WTC11 (cell line): ENCODE data around the gene METTL3. TPM values are rescaled to one million over a fixed set of nuclear protein-coding genes. Genes with fewer than 3 reads are reported as not detected.

ENCODE experiments used
- ATAC-seq: fragments of 200-7000 bp; cut with Tn5 transposase; 2 replicates; pipeline ENCODE4 v1.10.0; 2021; ENCODE audit warnings: mild to moderate bottlenecking, moderate library complexity
- CTCF ChIA-PET: fragments of 300-600 bp; sonication (Branson Sonifier 250); formaldehyde crosslinking; loops from one replicate; lab custom pipeline; 2021; ENCODE audit warnings: antibody characterized with exemption; lab: Charles Lee
- POLR2A ChIA-PET: fragments of 350-600 bp; sonication (Branson Sonifier 250); formaldehyde crosslinking; loops from one replicate; lab custom pipeline; 2021; ENCODE audit warnings: antibody characterized with exemption; lab: Charles Lee
- DNase-seq: peaks from one replicate; pipeline ENCODE4 v3.0.0; 2021; ENCODE audit warnings: low spot score
- H3K27ac Mint-ChIP-seq: 2 replicates; pipeline ENCODE4 v1.8.0; 2021; ENCODE audit warnings: mixed read lengths
- H3K27me3 Mint-ChIP-seq: 2 replicates; pipeline ENCODE4 v1.8.0; 2021; ENCODE audit warnings: low read depth, mild to moderate bottlenecking, moderate library complexity, mixed read lengths
- H3K36me3 Mint-ChIP-seq: 2 replicates; pipeline ENCODE4 v1.8.0; 2021; ENCODE audit warnings: mixed read lengths
- H3K4me1 Mint-ChIP-seq: 2 replicates; pipeline ENCODE4 v1.8.0; 2022; ENCODE audit warnings: mixed read lengths
- H3K4me3 Mint-ChIP-seq: 2 replicates; pipeline ENCODE4 v1.8.0; 2021; ENCODE audit warnings: mild to moderate bottlenecking, moderate library complexity, mixed read lengths
- H3K9me3 Mint-ChIP-seq: 2 replicates; pipeline ENCODE4 v1.8.0; 2021; ENCODE audit warnings: mixed read lengths
- CREM ChIP-seq: sonication (generic); formaldehyde crosslinking; IDR thresholded peaks from 2 replicates; pipeline ENCODE4 v1.8.1; 2022; ENCODE audit warnings: mild to moderate bottlenecking, missing genetic modification reagents, moderate library complexity
- E2F5 ChIP-seq: sonication (generic); formaldehyde crosslinking; IDR thresholded peaks from 2 replicates; pipeline ENCODE4 v1.8.1; 2022; ENCODE audit warnings: mild to moderate bottlenecking, moderate library complexity, missing genetic modification reagents
- ELF4 ChIP-seq: sonication (generic); formaldehyde crosslinking; IDR thresholded peaks from 2 replicates; pipeline ENCODE4 v1.8.1; 2022; ENCODE audit warnings: low read depth, mild to moderate bottlenecking, moderate library complexity, missing genetic modification reagents
- FOXP1 ChIP-seq: sonication (generic); formaldehyde crosslinking; IDR thresholded peaks from 2 replicates; pipeline ENCODE4 v1.8.0; 2022; ENCODE audit warnings: missing genetic modification reagents, mild to moderate bottlenecking, moderate library complexity, borderline replicate concordance
- GTF2I ChIP-seq: fragments of 250-450 bp; sonication (Bioruptor Pico); conservative IDR thresholded peaks from 2 replicates; pipeline ENCODE4 v1.4.0; 2021; ENCODE audit warnings: mild to moderate bottlenecking
- MXD4 ChIP-seq: fragments of 250-450 bp; sonication (Bioruptor Pico); IDR thresholded peaks from 2 replicates; pipeline ENCODE4 v1.8.0; 2021; ENCODE audit warnings: mild to moderate bottlenecking, moderate library complexity, borderline replicate concordance
- MYBL2 ChIP-seq: sonication (generic); formaldehyde crosslinking; IDR thresholded peaks from 2 replicates; pipeline ENCODE4 v1.8.1; 2023; ENCODE audit warnings: mild to moderate bottlenecking, moderate library complexity, missing genetic modification reagents
- NFE2L1 ChIP-seq: sonication (generic); formaldehyde crosslinking; IDR thresholded peaks from 2 replicates; pipeline ENCODE4 v1.8.1; 2023; ENCODE audit warnings: missing genetic modification reagents
- NR2C2 ChIP-seq: sonication (generic); formaldehyde crosslinking; IDR thresholded peaks from 2 replicates; pipeline ENCODE4 v1.8.0; 2022; ENCODE audit warnings: mild to moderate bottlenecking, missing genetic modification reagents
- RORB ChIP-seq: fragments of 250-450 bp; sonication (Bioruptor Pico); IDR thresholded peaks from 2 replicates; pipeline ENCODE4 v1.9.0; 2021; ENCODE audit warnings: mild to moderate bottlenecking
- TEAD1 ChIP-seq: sonication (generic); formaldehyde crosslinking; IDR thresholded peaks from 2 replicates; pipeline ENCODE4 v1.8.0; 2022; ENCODE audit warnings: mild to moderate bottlenecking, missing genetic modification reagents
- TEAD4 ChIP-seq: sonication (generic); formaldehyde crosslinking; IDR thresholded peaks from 2 replicates; pipeline ENCODE4 v1.8.0; 2022; ENCODE audit warnings: mild to moderate bottlenecking, missing genetic modification reagents
- ZBTB21 ChIP-seq: sonication (generic); formaldehyde crosslinking; IDR thresholded peaks from 2 replicates; pipeline ENCODE4 v1.8.1; 2023; ENCODE audit warnings: mild to moderate bottlenecking, missing genetic modification reagents, borderline replicate concordance
- ZNF138 ChIP-seq: sonication (generic); formaldehyde crosslinking; conservative IDR thresholded peaks from 2 replicates; pipeline ENCODE4 v1.8.1; 2022; ENCODE audit warnings: mild to moderate bottlenecking, moderate library complexity, missing genetic modification reagents
- ZNF219 ChIP-seq: sonication (generic); formaldehyde crosslinking; IDR thresholded peaks from 2 replicates; pipeline ENCODE4 v1.8.0; 2023; ENCODE audit warnings: missing genetic modification reagents, mild to moderate bottlenecking, borderline replicate concordance
- ZNF281 ChIP-seq: sonication (generic); formaldehyde crosslinking; IDR thresholded peaks from 2 replicates; pipeline ENCODE4 v1.8.0; 2023; ENCODE audit warnings: mild to moderate bottlenecking, missing genetic modification reagents
- ZNF423 ChIP-seq: fragments of 250-450 bp; sonication (Bioruptor Pico); IDR thresholded peaks from 2 replicates; pipeline ENCODE4 v2.1.2; 2022; ENCODE audit warnings: mild to moderate bottlenecking, moderate library complexity
- ZNF671 ChIP-seq: fragments of 250-450 bp; sonication (Bioruptor Pico); IDR thresholded peaks from 2 replicates; pipeline ENCODE4 v1.8.0; 2021; ENCODE audit warnings: mild to moderate bottlenecking
- total RNA-seq: library from RNA; stranded (reverse); gene quantifications from 3 replicates; pipeline ENCODE4 v1.2.3, GENCODE V29; 2021
- TF ChIP-seq, protein P1 (sequence below): sonication (generic); formaldehyde crosslinking; IDR thresholded peaks from 2 replicates; pipeline ENCODE4 v1.8.0; 2022; ENCODE audit warnings: mild to moderate bottlenecking, missing genetic modification reagents
- TF ChIP-seq, protein P2 (sequence below): fragments of 250-450 bp; sonication (Bioruptor Pico); IDR thresholded peaks from 2 replicates; pipeline ENCODE4 v1.9.0; 2021; ENCODE audit warnings: moderate library complexity, mild to moderate bottlenecking, inconsistent platforms, borderline replicate concordance
- TF ChIP-seq, protein P3 (sequence below): sonication (generic); formaldehyde crosslinking; IDR thresholded peaks from 2 replicates; pipeline ENCODE4 v1.8.1; 2023; ENCODE audit warnings: mild to moderate bottlenecking, missing genetic modification reagents
- TF ChIP-seq, protein P4 (sequence below): fragments of 250-450 bp; sonication (Bioruptor Pico); IDR thresholded peaks from 2 replicates; pipeline ENCODE4 v1.8.0; 2021; ENCODE audit warnings: mild to moderate bottlenecking

Gene METTL3
- total RNA-seq, 1 experiment from 2014 or later = 93.2 TPM

DNA sequence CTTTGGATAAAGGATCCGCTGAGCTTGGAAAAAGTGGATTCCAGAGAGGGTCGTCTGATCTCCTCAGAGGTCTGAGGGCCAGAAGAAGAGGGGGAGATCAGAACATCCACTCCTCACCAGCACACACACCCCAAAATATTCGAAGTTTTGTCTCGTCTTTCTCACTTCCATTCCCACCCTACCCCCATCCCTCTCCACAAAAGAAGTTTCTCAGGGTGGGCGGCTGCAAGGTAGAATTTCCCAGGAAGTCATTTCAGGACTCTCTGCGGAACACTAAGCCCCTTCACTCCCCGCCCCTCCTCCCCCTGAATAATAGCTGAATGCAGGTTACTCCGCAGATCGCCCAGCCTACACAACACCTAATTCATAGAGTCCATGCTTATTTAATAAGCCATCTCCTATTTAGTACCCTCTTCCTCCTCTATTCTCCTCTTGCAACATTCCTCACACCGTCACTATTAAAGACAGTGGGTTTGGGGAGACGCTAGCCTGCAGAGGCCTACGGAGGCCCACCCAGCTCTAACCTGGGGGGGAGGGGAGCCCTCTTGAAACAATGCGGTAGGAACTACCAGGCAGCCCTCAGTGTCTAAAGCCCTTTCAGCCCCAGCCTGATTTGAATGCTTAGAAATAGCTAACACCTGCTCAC lies 15.7 kb upstream of the METTL3 start (continued):
- TF ChIP-seq FOXP1 (CRISPR knock-in tag) (no peak), NFE2L1 (no peak), CREM (CRISPR knock-in tag) (no peak), ZNF671 (CRISPR knock-in tag) (no peak), TEAD4 (CRISPR knock-in tag) (no peak), E2F5 (CRISPR knock-in tag) (no peak), GTF2I (CRISPR knock-in tag) (no peak), ZNF138 (CRISPR knock-in tag) (no peak), ZNF423 (CRISPR knock-in tag) (peak; percentile 18; the same call in 1 of the 2 replicates), RORB (CRISPR knock-in tag) (no peak), MYBL2 (CRISPR knock-in tag) (no peak)
- TF ChIP-seq, protein P1, sequence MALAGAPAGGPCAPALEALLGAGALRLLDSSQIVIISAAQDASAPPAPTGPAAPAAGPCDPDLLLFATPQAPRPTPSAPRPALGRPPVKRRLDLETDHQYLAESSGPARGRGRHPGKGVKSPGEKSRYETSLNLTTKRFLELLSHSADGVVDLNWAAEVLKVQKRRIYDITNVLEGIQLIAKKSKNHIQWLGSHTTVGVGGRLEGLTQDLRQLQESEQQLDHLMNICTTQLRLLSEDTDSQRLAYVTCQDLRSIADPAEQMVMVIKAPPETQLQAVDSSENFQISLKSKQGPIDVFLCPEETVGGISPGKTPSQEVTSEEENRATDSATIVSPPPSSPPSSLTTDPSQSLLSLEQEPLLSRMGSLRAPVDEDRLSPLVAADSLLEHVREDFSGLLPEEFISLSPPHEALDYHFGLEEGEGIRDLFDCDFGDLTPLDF (CRISPR knock-in tag) = no peak
- TF ChIP-seq, protein P2, sequence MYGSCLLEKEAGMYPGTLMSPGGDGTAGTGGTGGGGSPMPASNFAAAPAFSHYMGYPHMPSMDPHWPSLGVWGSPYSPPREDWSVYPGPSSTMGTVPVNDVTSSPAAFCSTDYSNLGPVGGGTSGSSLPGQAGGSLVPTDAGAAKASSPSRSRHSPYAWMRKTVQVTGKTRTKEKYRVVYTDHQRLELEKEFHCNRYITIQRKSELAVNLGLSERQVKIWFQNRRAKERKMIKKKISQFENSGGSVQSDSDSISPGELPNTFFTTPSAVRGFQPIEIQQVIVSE = no peak

DNA sequence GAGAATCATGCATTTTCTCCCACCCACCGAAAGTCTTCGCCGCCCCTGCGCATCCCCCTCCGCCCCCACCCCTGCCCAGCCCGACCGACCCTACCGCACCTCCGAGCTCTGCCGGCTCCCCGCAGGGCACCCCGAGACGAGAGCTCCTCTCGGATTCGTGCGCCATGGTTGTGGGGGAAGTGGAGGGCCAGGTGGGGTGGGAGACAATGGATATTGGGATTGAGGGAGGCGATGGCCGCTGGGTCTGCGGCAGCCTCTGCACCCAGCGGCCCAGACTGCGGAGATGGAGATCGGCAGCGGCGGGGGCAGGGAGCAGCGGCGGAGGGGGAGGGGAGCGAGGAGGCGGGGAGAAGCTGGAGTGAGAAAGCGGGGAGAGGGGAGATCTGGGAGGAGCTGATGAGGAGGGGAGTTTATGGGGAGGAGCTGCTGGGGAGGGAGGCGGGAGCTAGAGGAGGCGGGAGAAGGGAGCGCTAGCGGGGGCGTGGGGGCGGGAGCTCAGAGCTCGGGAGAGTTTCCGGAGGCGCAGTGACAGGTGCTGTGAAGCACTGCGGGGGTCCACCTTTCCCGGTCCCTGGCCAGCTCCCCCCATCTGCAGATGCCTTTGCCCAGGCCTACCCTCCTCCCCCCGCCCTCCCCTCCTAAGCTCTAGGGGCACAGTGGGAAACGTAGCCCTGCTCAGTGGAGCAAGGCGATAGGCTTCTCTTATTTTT lies 15.0 kb upstream of the METTL3 start, which contains the start of gene SALL2:
Gene SALL2 (minus strand): TSS at position 385 of the 710 bp plus-strand sequence. CDS start 219 bp downstream, at position 166.
- peak; percentile 76 for ATAC-seq
- Mint-ChIP-seq H3K27ac (peak within 1 kb of the TSS; percentile 99), H3K27me3 (no peaks in the 10 kb centered on the region), H3K4me1 (peaks cover 82% of the 10 kb centered on the region), H3K9me3 (no peaks in the 10 kb centered on the region), H3K36me3 (peaks cover 48% of the 10 kb centered on the region), H3K4me3 (peak within 1 kb of the TSS; percentile 97)
- POLR2A ChIA-PET = interaction anchor here (0.6 to 4.5 kb wide), 22 partner anchors 9 to 1183 kb away, joined by 3 to 76 read pairs (median 6); partner anchors contain the start of genes CHD8, METTL3, PARP2 and RAB2B
- CTCF ChIA-PET = interaction anchor here (0.7 to 4.5 kb wide), 18 partner anchors 9 to 242 kb away, joined by 3 to 60 read pairs (median 6); partner anchors contain the start of genes CHD8, METTL3 and RAB2B
- DNase-seq = peak; percentile 97
- no peak for TF ChIP-seq ZNF219 (CRISPR knock-in tag)
- no peak for TF ChIP-seq MXD4 (CRISPR knock-in tag)
- no peak for TF ChIP-seq NR2C2 (CRISPR knock-in tag)
- TF ChIP-seq, protein P3, sequence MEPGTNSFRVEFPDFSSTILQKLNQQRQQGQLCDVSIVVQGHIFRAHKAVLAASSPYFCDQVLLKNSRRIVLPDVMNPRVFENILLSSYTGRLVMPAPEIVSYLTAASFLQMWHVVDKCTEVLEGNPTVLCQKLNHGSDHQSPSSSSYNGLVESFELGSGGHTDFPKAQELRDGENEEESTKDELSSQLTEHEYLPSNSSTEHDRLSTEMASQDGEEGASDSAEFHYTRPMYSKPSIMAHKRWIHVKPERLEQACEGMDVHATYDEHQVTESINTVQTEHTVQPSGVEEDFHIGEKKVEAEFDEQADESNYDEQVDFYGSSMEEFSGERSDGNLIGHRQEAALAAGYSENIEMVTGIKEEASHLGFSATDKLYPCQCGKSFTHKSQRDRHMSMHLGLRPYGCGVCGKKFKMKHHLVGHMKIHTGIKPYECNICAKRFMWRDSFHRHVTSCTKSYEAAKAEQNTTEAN (CRISPR knock-in tag) = peak; percentile 66; the same call in 1 of the 2 replicates
- peak; percentile 18; the same call in 1 of the 2 replicates for TF ChIP-seq TEAD1 (CRISPR knock-in tag)
- TF ChIP-seq ZBTB21 (CRISPR knock-in tag) = peak; percentile 51; the same call in 1 of the 2 replicates
- TF ChIP-seq ELF4 = no peak
- peak; percentile 28; the same call in 1 of the 2 replicates for TF ChIP-seq ZNF281 (CRISPR knock-in tag)
- TF ChIP-seq, protein P4, sequence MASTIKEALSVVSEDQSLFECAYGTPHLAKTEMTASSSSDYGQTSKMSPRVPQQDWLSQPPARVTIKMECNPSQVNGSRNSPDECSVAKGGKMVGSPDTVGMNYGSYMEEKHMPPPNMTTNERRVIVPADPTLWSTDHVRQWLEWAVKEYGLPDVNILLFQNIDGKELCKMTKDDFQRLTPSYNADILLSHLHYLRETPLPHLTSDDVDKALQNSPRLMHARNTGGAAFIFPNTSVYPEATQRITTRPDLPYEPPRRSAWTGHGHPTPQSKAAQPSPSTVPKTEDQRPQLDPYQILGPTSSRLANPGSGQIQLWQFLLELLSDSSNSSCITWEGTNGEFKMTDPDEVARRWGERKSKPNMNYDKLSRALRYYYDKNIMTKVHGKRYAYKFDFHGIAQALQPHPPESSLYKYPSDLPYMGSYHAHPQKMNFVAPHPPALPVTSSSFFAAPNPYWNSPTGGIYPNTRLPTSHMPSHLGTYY (CRISPR knock-in tag) = peak; percentile 42; the same call in 1 of the 2 replicates
- 0 out of 2 replicates have a peak, but pooled peaks have one; percentile 27 for TF ChIP-seq E2F5 (CRISPR knock-in tag)
- no peak for TF ChIP-seq CREM (CRISPR knock-in tag)
